ENCODE results near the gene TPCN1.

- no peak for TF ChIP-seq POLR2A (IDR thresholded peaks at IDR 0.05; ENCODE audit: low read depth, low read length)
- no peak for TF ChIP-seq POLR2AphosphoS5 (IDR thresholded peaks at IDR 0.05; ENCODE audit: low read depth, low read length)
- no peak for TF ChIP-seq TAF1 (IDR thresholded peaks at IDR 0.05; ENCODE audit: low read depth, low read length)
- TF ChIP-seq SPI1 (IDR thresholded peaks at IDR 0.05; ENCODE audit: low read depth, low read length), result no peak
- no peak for TF ChIP-seq PAX5 (IDR thresholded peaks at IDR 0.05; ENCODE audit: insufficient read depth, low read length, severe bottlenecking)
- TF ChIP-seq POU2F2 (IDR thresholded peaks at IDR 0.05; ENCODE audit: low read depth, low read length), result no peak
These were observed 23.7 kb upstream of the TPCN1 start for GRCh38 chr12:113197518-113198077.
